HG03108 (cell line): ENCODE results near the gene ZNF460.
A peak's percentile ranks its signal among the peaks of the same experiment; 100 is the strongest.

Experiments
- ATAC-seq: cut with Tn5 transposase; IDR thresholded peaks from one replicate; pipeline ENCODE4 v1.9.1; 2021; ENCODE audit warnings: moderate library complexity; ENCODE audit not compliant: unreplicated experiment

The ZNF460 gene

GRCh38 chr19:57279418-57280164, 694 bp upstream of the ZNF460 start:
- ATAC-seq, result peak; percentile 70

DNA sequence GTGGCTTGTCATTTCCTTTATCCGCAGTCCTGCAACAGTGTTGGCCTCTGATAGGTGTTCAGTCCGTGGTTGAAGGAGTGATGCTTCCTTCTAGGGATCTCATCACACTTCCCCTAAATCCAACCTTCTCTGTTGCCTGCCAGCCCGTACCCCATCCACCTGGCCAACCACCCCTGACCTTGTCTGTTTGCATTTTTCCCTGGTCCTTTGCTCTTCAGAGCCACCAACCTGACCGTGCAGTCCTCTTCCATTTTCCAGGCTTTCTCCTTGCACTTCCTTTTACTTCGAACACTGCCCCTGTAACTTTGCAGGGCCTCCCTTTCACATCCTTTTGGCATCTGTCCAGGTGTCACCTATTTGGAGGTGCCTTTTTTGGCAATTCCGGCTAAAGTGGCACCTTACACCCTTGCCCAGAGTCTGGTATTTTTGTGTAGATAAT, 696 bp downstream of the ZNF460 start:
- ATAC-seq, result no peak

DNA sequence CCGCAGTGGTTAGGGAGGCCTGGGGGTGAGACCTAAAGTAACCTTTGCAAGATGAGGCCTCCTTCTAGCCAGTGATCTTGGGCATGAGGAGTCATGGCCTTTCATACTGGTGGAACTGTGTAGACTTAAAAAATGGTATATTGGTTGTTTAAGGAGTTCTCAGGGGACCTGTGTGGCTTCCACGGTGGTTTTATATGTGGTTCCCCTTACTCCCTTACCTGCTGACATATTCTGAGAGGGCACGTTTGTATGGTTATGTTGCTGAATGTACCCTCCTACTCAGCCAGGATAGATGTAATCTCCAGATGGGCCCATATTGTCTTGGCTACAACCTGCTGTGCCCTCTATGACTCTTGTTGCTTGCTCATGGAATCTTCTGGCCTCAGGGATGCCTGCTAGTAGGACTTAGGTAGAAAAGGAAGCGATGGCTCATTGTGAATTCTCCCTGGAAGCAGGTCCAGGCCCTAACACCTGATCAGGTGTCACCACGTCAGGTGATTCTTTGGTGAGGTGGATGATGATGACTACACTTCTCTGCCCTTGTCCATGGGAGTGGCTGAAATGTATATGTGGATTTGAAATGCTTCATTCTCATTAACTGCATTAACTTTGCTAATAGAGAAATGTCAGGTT, 1.8 kb downstream of the ZNF460 start:
- ATAC-seq, result no peak

DNA sequence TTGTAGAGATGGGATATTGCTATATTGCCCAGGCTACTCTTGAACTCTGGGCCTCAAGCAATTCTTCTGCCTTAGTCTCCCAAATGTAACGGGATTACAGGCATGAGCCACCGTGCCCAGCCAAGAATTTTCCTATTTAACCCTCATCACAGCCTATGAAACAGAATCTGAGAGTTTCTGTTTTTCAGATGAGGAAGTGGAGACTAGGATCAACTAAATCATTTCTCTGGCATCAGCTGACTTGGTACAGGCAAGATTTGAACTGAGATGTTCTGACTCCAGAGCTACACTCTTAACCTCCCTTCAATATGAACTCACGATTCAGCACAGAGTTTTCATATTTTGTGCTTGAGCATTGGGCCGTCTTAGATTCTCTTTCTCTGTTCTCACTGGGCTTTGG, 8.1 kb downstream of the ZNF460 start:
- no peak for ATAC-seq

DNA sequence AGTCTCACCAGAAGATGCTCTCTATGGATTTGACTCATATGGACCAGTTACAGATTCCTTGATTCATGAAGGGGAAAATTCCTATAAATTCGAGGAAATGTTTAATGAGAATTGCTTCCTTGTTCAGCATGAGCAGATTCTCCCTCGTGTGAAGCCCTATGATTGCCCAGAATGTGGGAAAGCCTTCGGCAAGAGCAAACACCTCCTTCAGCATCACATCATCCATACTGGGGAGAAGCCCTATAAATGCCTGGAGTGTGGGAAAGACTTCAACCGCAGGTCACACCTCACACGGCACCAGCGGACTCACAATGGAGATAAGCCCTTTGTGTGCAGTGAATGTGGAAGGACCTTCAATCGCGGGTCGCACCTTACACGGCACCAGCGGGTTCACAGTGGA, 10.7 kb downstream of the ZNF460 start:
- no peak for ATAC-seq

DNA sequence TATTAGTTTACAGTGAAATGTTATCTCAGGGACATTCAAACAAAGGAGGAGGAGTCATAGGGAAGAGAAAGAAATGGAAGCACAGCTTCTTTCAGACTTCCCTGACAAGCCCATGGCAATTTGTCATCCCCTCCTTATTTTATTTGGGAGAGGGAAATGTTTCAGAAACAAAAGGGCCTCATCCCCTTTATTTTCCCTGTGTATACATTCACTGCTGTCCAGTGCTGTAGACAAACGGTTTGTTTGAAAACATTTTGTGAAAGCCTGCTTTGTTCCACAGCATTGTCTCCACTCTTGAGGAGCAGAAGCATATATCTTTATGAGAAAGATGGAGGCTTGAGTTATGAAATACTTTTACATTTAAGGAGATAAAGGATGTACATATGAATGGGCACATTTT, 12.3 kb downstream of the ZNF460 start:
- no peak for ATAC-seq

DNA sequence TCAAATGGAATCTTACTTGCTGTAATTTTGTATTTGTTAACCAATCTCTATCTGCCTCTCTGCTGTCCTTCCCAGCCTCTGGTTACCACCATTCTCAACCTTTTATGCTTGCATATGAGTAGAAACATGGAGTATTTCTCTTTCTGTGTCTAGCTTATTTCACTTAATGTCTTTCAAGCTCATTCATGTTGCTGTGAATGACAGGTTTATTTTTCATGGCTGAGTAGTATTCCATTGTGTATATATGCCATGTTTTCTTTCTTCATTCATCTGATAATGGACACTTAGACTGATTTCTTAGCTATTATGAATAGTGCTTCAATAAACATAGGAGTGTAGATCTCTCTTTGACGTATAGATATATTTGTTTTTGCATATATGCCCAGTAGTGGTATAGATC, 13.4 kb downstream of the ZNF460 start:
- ATAC-seq, result no peak

DNA sequence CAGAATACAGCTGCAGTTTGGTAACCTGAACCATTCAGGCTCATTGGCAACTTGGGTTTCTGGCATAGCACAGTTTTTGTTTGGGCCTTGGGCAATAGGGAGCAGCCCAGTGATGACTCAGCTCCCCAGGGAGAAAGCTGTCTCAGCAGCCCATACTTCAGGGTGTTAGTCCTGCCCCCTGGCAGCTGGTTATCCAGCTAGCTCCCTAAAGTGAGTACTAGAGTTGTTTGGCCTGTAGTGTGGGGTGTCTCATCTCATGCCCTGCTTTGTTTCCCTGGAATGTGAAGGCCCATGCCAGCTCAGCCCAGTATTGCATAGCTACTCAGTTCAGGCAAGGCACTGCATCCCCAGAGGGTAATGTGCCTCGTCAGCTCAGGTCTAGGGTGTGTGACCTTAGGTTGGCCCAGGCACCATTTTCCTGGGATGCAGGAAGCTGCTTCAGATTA, 21.8 kb downstream of the ZNF460 start:
- ATAC-seq, result no peak

DNA sequence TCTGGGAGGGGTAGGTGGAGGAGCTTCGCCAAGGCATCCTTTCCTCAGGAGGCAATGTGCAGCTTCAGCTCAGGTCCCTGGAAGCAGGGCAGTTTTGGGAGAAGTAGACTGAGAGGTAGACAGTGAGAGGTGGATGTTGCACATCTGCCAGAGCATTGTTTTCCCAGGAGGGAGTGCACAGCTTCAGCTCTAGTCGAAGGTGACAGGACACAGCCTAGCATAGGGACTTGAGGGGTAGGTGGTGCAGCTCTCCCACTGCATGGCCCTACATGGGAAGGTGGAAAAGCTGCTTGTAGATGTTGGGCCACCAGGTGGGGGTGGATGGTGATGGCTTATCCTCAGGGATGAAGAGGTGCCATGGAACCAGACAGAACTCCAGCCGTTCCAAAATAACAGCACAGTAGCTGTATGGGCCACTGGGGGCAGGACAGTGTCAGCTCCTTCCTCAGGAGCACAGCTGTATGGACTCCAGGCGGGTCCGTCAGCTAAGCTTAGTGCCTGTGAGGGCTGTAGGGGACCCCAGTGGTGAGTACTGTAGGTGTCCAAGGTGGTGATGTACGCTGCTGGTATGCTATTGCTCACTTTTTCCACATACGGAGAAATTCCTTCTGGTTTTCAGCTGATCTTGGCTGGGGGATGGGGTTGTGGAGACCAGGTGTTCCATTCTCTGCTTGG, 22.6 kb downstream of the ZNF460 start:
- no peak for ATAC-seq

GRCh38 chr19:57305056-57305455, 24.8 kb downstream of the ZNF460 start:
- ATAC-seq, result no peak

GRCh38 chr19:57308514-57308913, 28.2 kb downstream of the ZNF460 start:
- ATAC-seq, result no peak

- no peak for ATAC-seq
Measured at GRCh38 chr19:57310792-57311191, 30.5 kb downstream of the ZNF460 start.

DNA sequence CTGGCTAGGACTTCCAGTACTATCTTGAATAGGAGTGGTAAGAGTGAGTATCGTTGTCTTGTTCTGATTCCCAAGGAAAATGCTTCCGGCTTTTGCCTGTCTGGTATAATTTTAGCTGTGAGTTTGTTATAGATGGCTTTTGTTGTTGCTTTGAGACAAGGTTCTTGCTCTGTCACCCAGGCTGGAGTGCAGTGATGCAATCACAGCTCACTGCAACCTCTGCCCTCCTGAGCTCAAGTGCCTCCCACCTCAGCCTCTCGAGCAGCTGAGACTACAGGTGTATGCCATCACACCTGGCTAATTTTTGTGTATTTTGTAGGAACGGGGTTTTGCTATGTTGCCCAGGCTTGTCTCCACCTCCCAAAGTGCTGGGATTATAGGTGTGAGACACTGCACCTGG, 33.9 kb downstream of the ZNF460 start:
- no peak for ATAC-seq

DNA sequence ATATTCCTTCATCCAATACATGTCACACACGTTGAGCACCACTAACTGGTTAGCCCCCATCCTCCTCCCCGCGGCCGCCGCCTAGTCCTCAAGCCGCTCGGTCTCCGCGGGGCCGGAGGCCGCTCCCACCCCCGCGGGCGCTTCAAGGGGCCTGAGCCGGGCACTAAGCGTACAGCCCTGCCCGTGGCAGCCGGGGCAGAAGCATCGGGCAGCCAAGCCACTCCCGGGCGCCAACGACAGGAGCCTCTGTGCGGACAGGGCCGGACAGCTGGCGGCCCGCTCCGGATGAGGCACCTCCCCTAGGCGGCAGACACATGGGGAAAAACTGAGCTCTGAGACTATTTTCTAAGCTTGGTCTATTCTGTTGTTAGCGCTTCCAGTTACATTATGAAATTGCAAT, 37.2 kb downstream of the ZNF460 start:
- ATAC-seq, result no peak

DNA sequence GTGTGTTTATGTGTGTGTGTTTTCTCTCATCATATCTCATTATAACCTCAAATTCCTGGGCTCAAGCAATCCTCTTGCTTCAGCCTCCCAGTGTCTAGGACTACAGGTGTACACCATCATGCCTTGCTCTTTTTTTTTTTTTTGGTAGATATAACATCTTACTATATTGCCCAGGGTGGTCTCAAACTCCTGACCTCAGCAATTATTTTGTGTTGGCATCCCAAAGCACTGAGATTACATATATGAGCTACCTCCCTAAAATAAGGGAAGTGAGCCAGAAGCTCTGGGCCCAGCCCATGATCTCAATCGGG, 39.5 kb downstream of the ZNF460 start:
- ATAC-seq, result no peak

- peak; percentile 93 for ATAC-seq
Measured at GRCh38 chr19:57320180-57321084, 40.1 kb downstream of the ZNF460 start, which contains the start of gene ZNF543. Gene ZNF543, plus strand, starts transcription at chr19:57320472. Its CDS starts 382 bp downstream, at chr19:57320854.

DNA sequence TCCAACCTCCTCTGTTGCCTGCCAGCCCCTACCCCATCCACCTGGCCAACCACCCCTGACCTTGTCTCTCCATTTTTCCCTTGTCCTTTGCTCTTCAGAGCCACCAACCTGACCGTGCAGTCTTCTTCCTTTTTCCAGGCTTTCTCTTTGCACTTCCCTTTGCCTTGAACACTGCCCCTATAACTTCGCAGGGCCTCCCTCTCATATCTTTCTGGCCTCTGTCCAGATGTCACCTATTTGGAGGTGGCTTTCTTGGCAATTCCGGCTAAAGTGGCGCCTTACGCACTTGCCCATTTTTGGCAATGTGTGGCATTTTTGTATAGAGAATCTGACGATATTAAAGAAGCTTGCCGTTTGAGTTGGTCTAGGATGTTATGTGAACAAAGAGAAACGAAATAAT, 40.8 kb downstream of the ZNF460 start:
- ATAC-seq, result no peak

DNA sequence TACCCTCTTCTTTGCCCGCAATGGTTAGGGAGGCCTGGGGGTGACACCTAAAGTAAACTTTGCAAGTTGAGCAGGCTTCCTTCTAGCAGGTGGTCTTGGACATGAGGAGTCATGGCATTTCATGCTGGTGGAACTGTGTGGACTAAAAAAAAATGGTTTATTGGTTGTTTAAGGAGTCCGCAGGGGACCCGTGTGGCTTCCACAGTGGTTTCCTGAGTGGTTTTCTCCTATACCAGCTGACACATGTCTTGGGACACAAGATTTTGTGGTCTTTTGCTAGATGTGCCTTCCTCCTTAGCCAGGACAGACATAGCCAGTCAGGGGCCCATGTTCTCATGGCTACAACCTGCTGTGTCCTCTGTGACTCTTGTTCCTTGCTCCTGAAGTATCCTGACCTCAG, 41.5 kb downstream of the ZNF460 start:
- ATAC-seq, result no peak

DNA sequence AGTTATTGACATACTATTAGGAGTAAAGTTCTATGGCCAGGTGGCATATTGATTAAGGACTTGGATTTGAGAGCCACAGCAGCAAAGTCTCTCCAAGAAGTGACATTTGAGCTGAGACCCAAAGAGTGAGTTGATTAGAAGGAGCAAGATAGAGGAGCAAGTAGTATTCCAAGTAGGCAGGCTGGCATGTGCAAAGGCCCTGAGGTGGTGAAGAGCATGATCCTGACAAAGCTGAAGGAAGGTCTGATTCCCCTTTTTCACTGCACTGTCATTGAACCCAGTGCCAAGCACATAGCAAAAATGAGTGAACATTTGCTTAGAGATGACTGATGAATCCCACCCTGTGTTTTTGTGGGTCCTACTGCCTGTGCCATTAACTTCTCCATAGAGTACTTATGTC, 44.7 kb downstream of the ZNF460 start:
- no peak for ATAC-seq

DNA sequence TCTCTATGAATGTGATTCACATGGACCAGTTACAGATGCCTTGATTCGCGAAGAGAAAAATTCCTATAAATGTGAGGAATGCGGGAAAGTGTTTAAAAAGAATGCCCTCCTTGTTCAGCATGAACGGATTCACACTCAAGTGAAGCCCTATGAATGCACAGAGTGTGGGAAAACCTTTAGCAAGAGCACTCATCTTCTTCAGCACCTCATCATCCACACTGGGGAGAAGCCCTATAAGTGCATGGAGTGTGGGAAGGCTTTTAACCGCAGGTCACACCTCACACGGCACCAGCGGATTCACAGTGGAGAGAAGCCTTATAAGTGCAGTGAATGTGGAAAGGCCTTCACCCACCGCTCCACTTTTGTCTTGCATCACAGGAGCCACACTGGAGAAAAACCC, 47.7 kb downstream of the ZNF460 start:
- ATAC-seq, result no peak

DNA sequence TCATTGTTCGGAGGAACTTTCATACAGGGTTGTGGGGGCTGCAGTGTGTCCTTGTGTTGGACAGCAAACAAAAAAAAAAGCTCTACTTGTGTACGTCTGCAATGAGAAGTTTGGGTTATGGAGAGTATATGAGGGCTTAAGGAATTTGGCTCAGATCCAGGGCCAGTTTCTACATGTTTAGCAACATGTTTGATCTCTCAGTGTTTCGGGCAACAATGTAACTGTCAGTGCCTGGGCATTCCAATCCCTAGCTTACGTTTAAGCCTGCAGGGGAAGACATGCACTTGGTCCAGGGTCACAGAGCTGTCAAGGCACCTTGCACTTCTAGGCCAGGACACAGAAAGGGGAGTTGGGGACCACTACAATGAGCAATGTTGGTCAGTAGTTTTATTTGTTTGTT, 53.9 kb downstream of the ZNF460 start:
- ATAC-seq, result no peak
